ENCODE results near the gene HOXC6. TPM values are rescaled to one million over a fixed set of nuclear protein-coding genes. Genes with fewer than 3 reads are reported as not detected.
"Not testable (repeated sequence)": the region's sequence is repeated elsewhere in the genome, so short reads cannot be mapped to it uniquely, and the experiment has no call there.

The HOXC6 gene
- total RNA-seq, 1 donor from 2014 or later = 1.1 TPM

DNA sequence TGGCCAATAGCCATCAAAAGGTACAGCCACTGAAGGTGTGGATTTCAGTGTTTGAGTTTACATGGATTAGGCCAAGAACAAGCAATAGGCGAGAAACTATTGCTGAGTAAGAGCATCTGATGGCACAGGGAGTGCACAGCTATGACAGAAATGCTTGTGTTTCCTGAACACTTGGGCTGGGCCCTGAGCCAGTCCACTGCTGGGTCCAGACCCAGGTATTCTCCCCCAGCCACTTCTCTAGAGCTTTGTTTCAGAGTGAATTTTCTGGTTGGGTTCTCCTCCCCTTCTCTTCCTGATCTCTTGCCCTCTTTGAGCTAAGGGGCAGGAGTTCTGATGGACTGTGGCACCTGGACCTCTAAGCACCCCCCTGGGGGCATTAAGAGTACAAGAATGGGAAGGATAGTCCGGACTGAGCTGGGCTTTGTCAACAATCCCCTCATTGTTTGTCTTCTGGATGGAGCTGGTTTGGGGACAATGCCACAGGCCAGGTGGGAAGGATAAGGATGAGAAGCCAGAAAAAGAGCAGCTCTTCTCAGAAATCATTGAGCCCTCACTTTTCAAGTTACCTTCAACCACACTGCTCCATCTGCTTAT is 13.0 kb downstream of the HOXC6 start:
- Histone ChIP-seq H3K4me3 (ENCODE audit: low read depth, low read length) (no peak overlapping the region), H3K27me3 (ENCODE audit: control insufficient read depth, insufficient read depth, low read length) (peaks cover 14% of the 10 kb centered on the region), H3K36me3 (ENCODE audit: control insufficient read depth, insufficient read depth, low read length) (no peaks in the 10 kb centered on the region)
- no peak for TF ChIP-seq CTCF (IDR thresholded peaks at IDR 0.05; ENCODE audit: insufficient read depth, low read length, poor library complexity, severe bottlenecking)
- no peak for DNase-seq (ENCODE audit: low read depth)

GRCh38 chr12:54042033-54042432 is 13.8 kb downstream of the HOXC6 start:
- not testable (repeated sequence) for DNase-seq (ENCODE audit: low read depth); H3K36me3 ChIP-seq (ENCODE audit: control insufficient read depth, insufficient read depth, low read length); H3K4me3 ChIP-seq (ENCODE audit: low read depth, low read length)
- peaks cover 19% of the 10 kb centered on the region for H3K27me3 ChIP-seq (ENCODE audit: control insufficient read depth, insufficient read depth, low read length)

DNA sequence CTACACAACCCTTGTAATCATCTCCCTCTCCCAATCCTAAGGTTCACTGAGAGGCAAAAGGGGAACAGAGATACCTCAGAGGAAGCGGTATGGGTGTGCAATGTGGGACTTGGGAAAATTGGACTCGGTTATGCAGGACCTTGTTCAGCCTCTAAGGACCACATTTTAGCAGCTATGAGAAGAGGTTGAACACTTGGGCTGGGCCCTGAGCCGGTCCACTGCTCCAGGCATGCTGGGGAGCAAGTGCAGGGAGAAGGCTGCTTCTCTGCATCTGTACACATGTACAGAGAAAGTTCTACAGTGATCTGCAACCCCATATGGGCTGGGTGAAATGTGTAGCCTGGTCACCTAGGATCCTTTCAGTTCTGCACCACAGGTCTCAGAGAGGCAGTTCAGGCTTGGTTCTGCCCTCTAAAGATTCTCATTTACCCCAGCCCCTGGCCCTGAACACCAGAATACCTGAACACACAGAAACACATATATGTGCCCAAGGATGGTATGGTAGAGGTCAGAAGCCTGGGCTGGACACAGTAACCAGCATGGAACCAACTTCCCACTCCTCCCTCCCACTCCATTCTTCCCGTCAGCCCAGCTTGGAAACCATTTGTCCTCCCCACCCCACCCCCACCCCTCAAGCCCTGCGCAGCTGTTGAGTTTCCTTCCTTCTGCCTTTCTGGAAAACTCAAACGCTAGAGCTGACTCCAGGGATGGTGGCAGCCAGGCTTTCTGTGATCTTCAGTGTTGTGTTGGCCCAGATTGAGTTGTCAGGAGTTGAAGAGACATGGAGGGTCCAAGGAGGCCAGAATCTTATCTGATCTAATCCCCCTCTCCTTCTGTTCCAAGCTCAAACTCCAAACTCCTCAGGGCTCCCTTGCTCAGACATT is 15.0 kb downstream of the HOXC6 start:
- Histone ChIP-seq H3K27me3 (ENCODE audit: control insufficient read depth, insufficient read depth, low read length) (peaks cover 26% of the 10 kb centered on the region), H3K36me3 (ENCODE audit: control insufficient read depth, insufficient read depth, low read length) (no peaks in the 10 kb centered on the region), H3K4me3 (ENCODE audit: low read depth, low read length) (no peak overlapping the region)
- TF ChIP-seq CTCF (IDR thresholded peaks at IDR 0.05; ENCODE audit: insufficient read depth, low read length, poor library complexity, severe bottlenecking) = no peak
- no peak for DNase-seq (ENCODE audit: low read depth)

GRCh38 chr12:54044425-54045103 is 16.3 kb downstream of the HOXC6 start:
- no peak for TF ChIP-seq CTCF (IDR thresholded peaks at IDR 0.05; ENCODE audit: insufficient read depth, low read length, poor library complexity, severe bottlenecking)
- no peak for DNase-seq (ENCODE audit: low read depth)
- peaks cover 17% of the 10 kb centered on the region for H3K27me3 ChIP-seq (ENCODE audit: control insufficient read depth, insufficient read depth, low read length)

GRCh38 chr12:54045401-54045800 is 17.2 kb downstream of the HOXC6 start:
- Histone ChIP-seq H3K4me3 (ENCODE audit: low read depth, low read length) (no peak overlapping the region), H3K36me3 (ENCODE audit: control insufficient read depth, insufficient read depth, low read length) (no peaks in the 10 kb centered on the region), H3K27me3 (ENCODE audit: control insufficient read depth, insufficient read depth, low read length) (peaks cover 17% of the 10 kb centered on the region)
- TF ChIP-seq CTCF (IDR thresholded peaks at IDR 0.05; ENCODE audit: insufficient read depth, low read length, poor library complexity, severe bottlenecking) = no peak
- DNase-seq (ENCODE audit: low read depth) = no peak

More at GRCh38 chr12:54044425-54045103, 16.3 kb downstream of the HOXC6 start:
- H3K4me3 ChIP-seq (ENCODE audit: low read depth, low read length) = no peak overlapping the region
- no peaks in the 10 kb centered on the region for H3K36me3 ChIP-seq (ENCODE audit: control insufficient read depth, insufficient read depth, low read length)

- no peak overlapping the region for H3K4me3 ChIP-seq (ENCODE audit: low read depth, low read length)
- H3K36me3 ChIP-seq (ENCODE audit: control insufficient read depth, insufficient read depth, low read length) = no peaks in the 10 kb centered on the region
- H3K27me3 ChIP-seq (ENCODE audit: control insufficient read depth, insufficient read depth, low read length) = peaks cover 18% of the 10 kb centered on the region
- TF ChIP-seq CTCF (IDR thresholded peaks at IDR 0.05; ENCODE audit: insufficient read depth, low read length, poor library complexity, severe bottlenecking) = no peak
- no peak for DNase-seq (ENCODE audit: low read depth)
Measured at GRCh38 chr12:54045868-54046521, 17.8 kb downstream of the HOXC6 start.

All from kidney epithelial cell (primary cell).